PC-3 (cell line): ENCODE data around the gene GDPD5. TPM values are rescaled to one million over a fixed set of nuclear protein-coding genes. Genes with fewer than 3 reads are reported as not detected.

Experiments
- ATAC-seq: fragments of 200-7000 bp; cut with Tn5 transposase; 2 replicates; pipeline ENCODE4 v1.9.1; 2020; ENCODE audit warnings: mild to moderate bottlenecking, moderate library complexity
- BruUV-seq: library from RNA; stranded (reverse); fragments of 400-500 nt; replicated peaks from 2 replicates; lab custom pipeline; 2021; lab: Mats Ljungman, UMichigan
- CTCF ChIA-PET: fragments of 300-600 bp; sonication (Branson Sonifier 250); formaldehyde crosslinking; loops from one replicate; lab custom pipeline; 2022; ENCODE audit warnings: antibody characterized with exemption; lab: Charles Lee
- POLR2A ChIA-PET: fragments of 300-600 bp; sonication (Branson Sonifier 250); formaldehyde crosslinking; loops from one replicate; lab custom pipeline; 2022; ENCODE audit warnings: antibody characterized with exemption; ENCODE audit not compliant: unreplicated experiment; lab: Charles Lee
- DNase-seq: peaks from one replicate; pipeline ENCODE4 v3.0.0-alpha.2; 2015
- H2AFZ ChIP-seq: fragments of 300-600 bp; sonication (generic); 2 replicates; pipeline ENCODE4 v1.6.0; 2016; ENCODE audit warnings: antibody characterized with exemption, low read length
- H3F3A ChIP-seq: fragments of 300-600 bp; sonication (generic); one replicate; pipeline ENCODE4 v1.6.0; 2017; ENCODE audit warnings: antibody characterized with exemption, low read length, control low read depth, mild to moderate bottlenecking; ENCODE audit not compliant: unreplicated experiment
- H3K27ac ChIP-seq: fragments of 300-600 bp; sonication (generic); 2 replicates; pipeline ENCODE4 v1.5.1; 2016; ENCODE audit warnings: mild to moderate bottlenecking, low read length
- H3K27me3 ChIP-seq: fragments of 300-600 bp; sonication (generic); 2 replicates; pipeline ENCODE4 v1.6.1; 2016; ENCODE audit warnings: low read length, mixed read lengths
- H3K36me3 ChIP-seq: fragments of 300-600 bp; sonication (generic); 2 replicates; pipeline ENCODE4 v1.6.1; 2016; ENCODE audit warnings: low read depth, mixed run types, low read length, mixed read lengths
- H3K4me1 ChIP-seq: fragments of 300-600 bp; sonication (generic); 2 replicates; pipeline ENCODE4 v1.5.1; 2016; ENCODE audit warnings: low read length; ENCODE audit not compliant: insufficient read depth
- H3K4me2 ChIP-seq: fragments of 300-600 bp; sonication (generic); 2 replicates; pipeline ENCODE4 v1.6.0; 2016; ENCODE audit warnings: low read length
- H3K4me3 ChIP-seq: fragments of 300-600 bp; sonication (generic); 2 replicates; pipeline ENCODE4 v1.5.1; 2016; ENCODE audit warnings: mild to moderate bottlenecking, low read length, mixed read lengths
- H3K79me2 ChIP-seq: fragments of 300-600 bp; sonication (generic); 2 replicates; pipeline ENCODE4 v1.6.1; 2017; ENCODE audit warnings: low read length, mixed read lengths
- H3K9ac ChIP-seq: fragments of 300-600 bp; sonication (generic); 2 replicates; pipeline ENCODE4 v1.6.0; 2016; ENCODE audit warnings: mild to moderate bottlenecking, low read length
- H3K9me2 ChIP-seq: fragments of 300-600 bp; sonication (generic); replicated peaks from 2 replicates; pipeline ENCODE4 v1.6.1; 2016; ENCODE audit warnings: mixed run types, low read length, mixed read lengths
- H3K9me3 ChIP-seq: fragments of 300-600 bp; sonication (generic); 2 replicates; pipeline ENCODE4 v1.6.1; 2016; ENCODE audit warnings: low read length, mixed read lengths
- H4K20me1 ChIP-seq: fragments of 300-600 bp; sonication (generic); 2 replicates; pipeline ENCODE4 v1.6.1; 2016; ENCODE audit warnings: low read length, mixed read lengths
- CTCF ChIP-seq: fragments of 300-600 bp; sonication (generic); conservative IDR thresholded peaks from 2 replicates; pipeline ENCODE4 v1.5.1; 2017; ENCODE audit warnings: antibody characterized with exemption, low read depth, mild to moderate bottlenecking, low read length
- EZH2 ChIP-seq: fragments of 300-600 bp; sonication (generic); IDR thresholded peaks from one replicate; pipeline ENCODE4 v1.6.1; 2017; ENCODE audit warnings: antibody characterized with exemption, mild to moderate bottlenecking, low read length; ENCODE audit not compliant: unreplicated experiment
- EZH2phosphoT487 ChIP-seq: fragments of 300-600 bp; sonication (generic); IDR thresholded peaks from 2 replicates; pipeline ENCODE4 v1.6.1; 2018; ENCODE audit warnings: mild to moderate bottlenecking, antibody characterized with exemption, low read length, borderline replicate concordance
- intact Hi-C: fragments of 100-400 bp; cut with micrococcal nuclease; formaldehyde crosslinking; loops from 2 replicates; pipeline ENCODE4 v1.9.0; 2023
- total RNA-seq: library from RNA; depleted of rRNA; stranded (reverse); fragments of >200 nt; gene quantifications from 2 replicates; pipeline ENCODE4 v1.2.3, GENCODE V29; 2014

GDPD5 gene
- total RNA-seq, 1 experiment from 2014 or later: 21.4 TPM

- Histone ChIP-seq H3K27me3 (no peaks in the 10 kb centered on the region), H3K9ac (no peak overlapping the region), H3K4me3 (no peak overlapping the region), H3F3A (no peaks in the 10 kb centered on the region), H3K36me3 (no peaks in the 10 kb centered on the region), H2AFZ (no peak overlapping the region), H4K20me1 (no peaks in the 10 kb centered on the region), H3K9me3 (no peaks in the 10 kb centered on the region), H3K4me1 (no peaks in the 10 kb centered on the region), H3K27ac (no peak overlapping the region), H3K4me2 (no peak overlapping the region), H3K79me2 (no peaks in the 10 kb centered on the region), H3K9me2 (no peaks in the 10 kb centered on the region)
- TF ChIP-seq EZH2phosphoT487 (no peak), CTCF (no peak), EZH2 (no peak)
- ChIA-PET CTCF (no interaction called here), POLR2A (no interaction called here)
- no TSS peak for BruUV-seq
- DNase-seq: no peak
- intact Hi-C loops: no loop called here
- ATAC-seq: no peak
These were observed 88.9 kb downstream of the GDPD5 start for GRCh38 chr11:75436806-75437205.

- no peaks in the 10 kb centered on the region for H3F3A ChIP-seq
- H3K4me3 ChIP-seq: no peak overlapping the region
- no peak for DNase-seq
- no peak overlapping the region for H3K9ac ChIP-seq
- no peaks in the 10 kb centered on the region for H3K9me2 ChIP-seq
- no peaks in the 10 kb centered on the region for H3K27me3 ChIP-seq
- CTCF ChIA-PET: no interaction called here
- TF ChIP-seq EZH2: no peak
- TF ChIP-seq EZH2phosphoT487: no peak
- TF ChIP-seq CTCF: no peak
- H4K20me1 ChIP-seq: no peaks in the 10 kb centered on the region
- H3K79me2 ChIP-seq: no peaks in the 10 kb centered on the region
- H2AFZ ChIP-seq: no peak overlapping the region
- H3K36me3 ChIP-seq: no peaks in the 10 kb centered on the region
- ATAC-seq: no peak
- peaks cover 9% of the 10 kb centered on the region for H3K4me1 ChIP-seq
- no peaks in the 10 kb centered on the region for H3K9me3 ChIP-seq
- intact Hi-C loops: no loop called here
- H3K27ac ChIP-seq: no peak overlapping the region
- POLR2A ChIA-PET: no interaction called here
- H3K4me2 ChIP-seq: no peak overlapping the region
- BruUV-seq: no TSS peak
These were observed 90.2 kb downstream of the GDPD5 start for GRCh38 chr11:75435571-75435925.

GRCh38 chr11:75434886-75435570 lies 90.7 kb downstream of the GDPD5 start:
- no peak for ATAC-seq
- Histone ChIP-seq H2AFZ (no peak overlapping the region), H3K4me2 (no peak overlapping the region), H3K36me3 (no peaks in the 10 kb centered on the region), H3K4me1 (peaks cover 12% of the 10 kb centered on the region), H3F3A (no peaks in the 10 kb centered on the region), H3K79me2 (no peaks in the 10 kb centered on the region), H3K9me3 (no peaks in the 10 kb centered on the region), H3K27me3 (no peaks in the 10 kb centered on the region), H3K4me3 (no peak overlapping the region), H4K20me1 (no peaks in the 10 kb centered on the region), H3K27ac (no peak overlapping the region), H3K9ac (no peak overlapping the region), H3K9me2 (no peaks in the 10 kb centered on the region)
- CTCF ChIA-PET: no interaction called here
- intact Hi-C loops: no loop called here
- POLR2A ChIA-PET: no interaction called here
- TF ChIP-seq CTCF: no peak
- no peak for TF ChIP-seq EZH2
- no peak for TF ChIP-seq EZH2phosphoT487
- no peak for DNase-seq
- BruUV-seq: no TSS peak
